ENCODE data around the gene PRDM10. TPM values are rescaled to one million over a fixed set of nuclear protein-coding genes. Genes with fewer than 3 reads are reported as not detected.

Gene PRDM10
- total and polyA plus RNA-seq, 2 donors (not counting 1 experiment from before 2014, with no cell fraction given): 2.5 to 2.9 TPM

GRCh38 chr11:129969920-129970319 is 32.7 kb downstream of the PRDM10 start:
- Histone ChIP-seq H3K4me3 (replicated peaks in 1 of 4; ENCODE audit: control extremely low read depth in 1 of 4, insufficient read depth in 1 of 4, low read depth in 3 of 4, low read length in 4 of 4) (no peak overlapping the region), H3K27ac (ENCODE audit: insufficient read depth, low read length) (no peak overlapping the region)

GRCh38 chr11:129968591-129969419 is 33.8 kb downstream of the PRDM10 start:
- Histone ChIP-seq H3K36me3 (ENCODE audit: control insufficient read depth, insufficient read depth, low read length) (no peaks in the 10 kb centered on the region), H3K4me3 (replicated peaks in 1 of 4; ENCODE audit: control extremely low read depth in 1 of 4, insufficient read depth in 1 of 4, low read depth in 3 of 4, low read length in 4 of 4) (no peak overlapping the region), H3K27me3 (ENCODE audit: control insufficient read depth, insufficient read depth, low read length) (no peaks in the 10 kb centered on the region), H4K20me1 (ENCODE audit: control insufficient read depth, extremely low read depth, insufficient read depth, low read length) (no peaks in the 10 kb centered on the region), H3K79me2 (ENCODE audit: control insufficient read depth, insufficient read depth, low read length) (no peaks in the 10 kb centered on the region), H3K27ac (ENCODE audit: insufficient read depth, low read length) (no peak overlapping the region), H3K4me2 (ENCODE audit: extremely low read depth, insufficient read depth, low read length) (no peak overlapping the region), H3K9ac (ENCODE audit: insufficient read depth, low read length) (no peak overlapping the region), H2AFZ (ENCODE audit: low read length) (no peak overlapping the region), H3K4me1 (ENCODE audit: control insufficient read depth, extremely low read depth, insufficient read depth, low read length) (no peaks in the 10 kb centered on the region), H3K9me3 (ENCODE audit: control insufficient read depth, insufficient read depth, low read depth, low read length) (no peaks in the 10 kb centered on the region)
- TF ChIP-seq CTCF (conservative IDR thresholded peaks at IDR 0.05 in 1 of 2, IDR thresholded peaks at IDR 0.05 in 1 of 2; ENCODE audit: low read depth in 1 of 2, low read length in 2 of 2): no peak
- TF ChIP-seq EZH2 (IDR thresholded peaks at IDR 0.05; ENCODE audit: low read length, missing control alignments): no peak
- no peak for DNase-seq (ENCODE audit: low read depth in 2 of 2)

More at GRCh38 chr11:129969920-129970319, 32.7 kb downstream of the PRDM10 start:
- DNase-seq (ENCODE audit: low read depth in 2 of 2): no peak
- Histone ChIP-seq H3K9me3 (ENCODE audit: control insufficient read depth, insufficient read depth, low read depth, low read length) (no peaks in the 10 kb centered on the region), H2AFZ (ENCODE audit: low read length) (no peak overlapping the region), H3K36me3 (ENCODE audit: control insufficient read depth, insufficient read depth, low read length) (no peaks in the 10 kb centered on the region), H3K9ac (ENCODE audit: insufficient read depth, low read length) (no peak overlapping the region), H3K4me1 (ENCODE audit: control insufficient read depth, extremely low read depth, insufficient read depth, low read length) (no peaks in the 10 kb centered on the region), H3K4me2 (ENCODE audit: extremely low read depth, insufficient read depth, low read length) (no peak overlapping the region), H3K27me3 (ENCODE audit: control insufficient read depth, insufficient read depth, low read length) (no peaks in the 10 kb centered on the region), H4K20me1 (ENCODE audit: control insufficient read depth, extremely low read depth, insufficient read depth, low read length) (no peaks in the 10 kb centered on the region), H3K79me2 (ENCODE audit: control insufficient read depth, insufficient read depth, low read length) (no peaks in the 10 kb centered on the region)
- TF ChIP-seq EZH2 (IDR thresholded peaks at IDR 0.05; ENCODE audit: low read length, missing control alignments): no peak
- no peak for TF ChIP-seq CTCF (conservative IDR thresholded peaks at IDR 0.05 in 1 of 2, IDR thresholded peaks at IDR 0.05 in 1 of 2; ENCODE audit: low read depth in 1 of 2, low read length in 2 of 2)

- H2AFZ ChIP-seq (ENCODE audit: low read length): no peak overlapping the region
- H3K4me1 ChIP-seq (ENCODE audit: control insufficient read depth, extremely low read depth, insufficient read depth, low read length): no peaks in the 10 kb centered on the region
- TF ChIP-seq EZH2 (IDR thresholded peaks at IDR 0.05; ENCODE audit: low read length, missing control alignments) (no peak), CTCF (conservative IDR thresholded peaks at IDR 0.05 in 1 of 2, IDR thresholded peaks at IDR 0.05 in 1 of 2; ENCODE audit: low read depth in 1 of 2, low read length in 2 of 2) (no peak)
- no peaks in the 10 kb centered on the region for H3K27me3 ChIP-seq (ENCODE audit: control insufficient read depth, insufficient read depth, low read length)
- H3K36me3 ChIP-seq (ENCODE audit: control insufficient read depth, insufficient read depth, low read length): no peaks in the 10 kb centered on the region
- H3K27ac ChIP-seq (ENCODE audit: insufficient read depth, low read length): no peak overlapping the region
- no peaks in the 10 kb centered on the region for H3K9me3 ChIP-seq (ENCODE audit: control insufficient read depth, insufficient read depth, low read depth, low read length)
- DNase-seq (ENCODE audit: low read depth in 2 of 2): peak in 1 of 2 donors; percentile 22
- no peak overlapping the region for H3K9ac ChIP-seq (ENCODE audit: insufficient read depth, low read length)
- no peak overlapping the region for H3K4me2 ChIP-seq (ENCODE audit: extremely low read depth, insufficient read depth, low read length)
- H3K79me2 ChIP-seq (ENCODE audit: control insufficient read depth, insufficient read depth, low read length): no peaks in the 10 kb centered on the region
- H3K4me3 ChIP-seq (replicated peaks in 1 of 4; ENCODE audit: control extremely low read depth in 1 of 4, insufficient read depth in 1 of 4, low read depth in 3 of 4, low read length in 4 of 4): no peak overlapping the region
- H4K20me1 ChIP-seq (ENCODE audit: control insufficient read depth, extremely low read depth, insufficient read depth, low read length): no peaks in the 10 kb centered on the region
These were observed 34.6 kb downstream of the PRDM10 start for GRCh38 chr11:129967996-129968395.

Data from fibroblast of lung (primary cell).